ENCODE data around the gene PSMA7.
A peak's percentile ranks its signal among the peaks of the same experiment; 100 is the strongest.

The PSMA7 gene

GRCh38 chr20:62143081-62143956 is at the start of gene PSMA7, which contains the start of gene SS18L1:
Gene PSMA7 (minus strand): TSS chr20:62143394. CDS start chr20:62143303, 91 bp downstream.
Gene SS18L1 (plus strand): TSS chr20:62143769. CDS start chr20:62143821, 52 bp downstream.
- DNase-seq = no peak

GRCh38 chr20:62192635-62193034 is 49.4 kb upstream of the PSMA7 start:
- no peak for DNase-seq

DNA sequence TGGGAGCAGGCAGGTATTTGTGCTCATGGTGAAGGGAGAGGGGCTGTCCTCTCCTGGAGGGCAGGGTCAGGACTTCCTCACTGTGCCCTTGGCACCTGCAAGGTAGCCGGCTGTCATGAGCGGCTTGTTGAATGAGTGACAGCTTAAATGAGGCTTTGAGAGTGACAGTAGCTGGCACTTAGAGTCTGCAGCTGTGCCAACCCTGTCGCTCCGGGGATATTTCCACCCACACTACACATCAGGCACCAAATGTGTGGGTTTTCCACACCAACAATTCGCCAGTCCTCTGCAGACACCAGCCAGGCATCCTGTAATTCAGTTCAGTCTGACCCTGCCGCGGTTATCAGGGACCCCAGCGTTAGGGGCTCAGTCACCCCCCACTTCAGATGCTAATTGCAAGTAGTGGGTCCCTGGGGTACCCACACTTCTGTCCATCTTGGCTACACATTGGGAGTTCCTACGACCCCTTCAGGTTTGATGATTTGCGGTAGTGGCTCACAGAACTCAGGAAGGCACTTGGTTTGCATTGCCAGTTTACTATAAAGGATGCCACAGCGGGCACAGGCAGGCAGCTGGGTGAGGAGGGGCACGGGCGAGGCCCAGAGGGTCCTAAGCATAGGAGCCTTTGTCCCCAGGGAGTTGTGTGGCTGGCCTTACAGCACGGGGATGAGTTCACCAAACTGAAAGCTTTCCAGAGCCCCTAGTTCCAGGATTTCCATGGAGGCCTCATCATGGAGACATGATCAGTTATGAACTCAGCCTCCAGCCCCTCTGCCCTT is 48.8 kb upstream of the PSMA7 start:
- DNase-seq = no peak

DNA sequence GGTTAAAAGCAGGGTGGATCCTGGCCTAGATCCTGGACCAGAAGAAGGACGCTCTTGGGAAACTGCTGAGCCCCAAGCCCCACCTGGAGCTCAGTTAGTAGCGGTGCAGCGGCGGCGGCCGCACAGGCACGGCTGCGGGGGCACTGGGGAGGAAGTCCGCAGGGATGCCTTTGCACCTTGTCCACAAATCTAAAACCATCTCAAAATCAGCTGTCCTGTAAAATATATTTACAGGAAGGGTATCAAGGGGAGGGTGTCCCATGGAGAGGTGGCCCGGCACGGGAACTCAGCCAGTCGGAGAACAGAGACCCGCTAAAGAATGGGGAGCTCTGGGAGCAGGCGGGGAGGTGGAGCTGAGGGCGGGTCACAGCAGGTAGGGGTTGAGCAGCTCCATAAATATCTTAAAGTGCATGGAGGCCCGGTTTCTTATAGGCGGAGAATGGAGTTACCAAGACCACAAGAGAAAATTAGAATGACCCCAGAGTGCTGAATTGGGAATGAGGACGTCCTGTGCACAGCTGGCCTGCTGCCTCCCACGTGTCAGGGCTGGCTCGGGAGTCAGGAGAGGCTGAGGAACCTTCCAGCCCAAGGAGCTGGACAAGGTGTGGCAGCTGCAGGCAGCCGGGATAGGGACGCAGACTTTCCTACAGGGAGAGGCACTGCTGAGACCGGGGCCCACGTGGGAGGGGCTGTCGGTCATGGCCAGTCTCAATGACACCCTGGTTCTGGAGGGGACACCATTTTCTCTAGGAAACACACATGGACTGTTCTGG is 47.6 kb upstream of the PSMA7 start:
- DNase-seq = no peak

GRCh38 chr20:62186887-62187866 is 44.0 kb upstream of the PSMA7 start:
- no peak for DNase-seq

DNA sequence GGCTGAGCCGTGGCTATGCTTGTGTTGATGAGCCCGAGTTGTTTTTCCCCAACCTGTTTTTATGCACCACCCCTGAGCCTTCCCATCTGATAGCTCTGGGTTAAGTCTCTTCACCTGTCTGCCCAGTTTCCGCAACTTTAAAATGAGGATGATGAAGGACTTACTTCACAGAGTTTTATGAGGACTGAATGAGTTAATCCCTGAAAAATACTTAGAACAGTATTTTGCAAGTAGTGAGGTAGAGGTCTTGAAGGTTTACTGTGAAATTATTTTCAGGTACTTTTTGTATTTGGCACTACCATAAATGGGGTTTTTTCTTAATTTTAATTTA is 42.9 kb upstream of the PSMA7 start:
- DNase-seq = no peak

DNA sequence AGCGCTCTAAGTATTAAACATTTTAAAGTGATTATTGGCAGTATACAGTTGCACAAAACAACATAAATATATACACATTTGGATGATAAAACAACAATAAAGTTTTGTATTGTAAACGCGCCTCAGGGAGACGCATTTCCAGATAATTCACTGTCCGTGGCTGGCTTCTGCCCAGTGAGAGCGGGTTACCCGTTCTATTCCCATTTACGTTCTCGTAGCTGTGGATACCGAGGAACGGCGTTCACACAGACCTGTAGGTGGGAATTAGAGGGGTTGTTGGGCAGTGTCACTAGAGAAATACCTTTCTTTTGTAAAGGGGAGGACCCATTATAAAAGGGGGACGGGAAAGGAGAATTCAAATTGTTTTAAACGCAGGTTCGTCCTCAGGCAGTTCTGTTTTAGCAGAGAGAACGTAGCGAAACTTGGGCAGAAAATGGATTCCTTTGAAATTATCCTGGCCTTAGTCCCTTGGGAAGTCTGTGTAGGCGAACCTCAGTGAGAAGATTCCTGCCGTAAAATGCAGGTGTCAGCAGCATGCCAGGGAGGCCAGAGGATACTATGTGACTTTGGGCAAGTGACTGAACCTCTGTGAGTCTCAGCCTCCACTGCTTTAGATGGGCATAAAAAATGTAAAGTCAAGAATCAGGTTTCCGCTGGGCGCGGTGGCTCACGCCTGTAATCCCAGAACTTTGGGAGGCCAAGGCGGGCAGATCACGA is 40.4 kb upstream of the PSMA7 start:
- DNase-seq = no peak

DNA sequence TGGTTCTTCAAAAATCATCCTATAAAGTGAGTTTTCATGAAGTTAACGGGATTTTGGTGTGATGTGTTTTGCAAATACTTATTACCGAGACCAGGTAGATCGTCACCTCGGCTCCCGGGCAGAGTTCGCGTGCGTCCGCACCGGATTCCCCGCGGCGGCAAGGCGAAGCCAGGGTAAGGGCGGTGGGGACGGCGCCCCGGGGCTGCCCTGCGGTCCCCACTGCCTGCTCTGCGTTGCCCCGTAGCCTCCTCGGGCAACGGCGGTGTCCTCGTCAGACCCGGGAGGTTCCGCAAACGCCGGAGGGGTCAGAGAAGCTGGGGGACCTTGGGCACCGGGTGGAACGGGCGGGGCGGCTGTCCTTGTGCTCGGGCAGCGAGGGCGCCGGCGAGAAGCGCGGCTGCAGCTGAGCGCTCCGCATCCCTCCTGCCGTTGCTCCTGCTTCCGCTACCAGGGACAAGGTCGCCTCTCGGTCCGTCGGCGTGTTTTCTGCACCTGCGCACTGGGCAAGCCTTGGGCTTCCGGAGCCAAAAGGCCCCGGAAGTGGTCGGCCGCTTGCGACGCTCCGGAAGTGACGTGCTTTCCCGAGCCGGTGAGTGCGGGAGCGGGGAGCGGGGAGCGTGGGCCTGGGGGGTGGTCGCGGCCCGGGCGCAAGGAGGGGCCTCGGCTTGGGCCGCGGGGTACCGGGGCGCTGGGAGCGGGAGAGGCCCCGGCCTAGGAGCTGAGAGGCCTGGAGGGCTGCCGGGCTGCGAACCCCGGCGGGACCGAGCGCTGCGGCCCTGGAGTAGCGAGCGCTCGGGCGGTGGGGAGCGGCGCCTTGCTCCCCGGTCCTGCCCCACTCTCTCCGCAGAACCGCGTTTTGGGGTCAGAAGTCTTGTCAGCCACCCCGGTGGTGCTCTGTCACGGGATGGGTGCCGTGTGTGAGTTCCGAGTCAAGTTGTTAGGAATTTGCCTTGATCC is 39.6 kb upstream of the PSMA7 start, which contains the start of gene MTG2:
Gene MTG2, plus strand, starts transcription at position 560 of the 957 bp plus-strand sequence. CDS start 10,393 bp downstream, outside the sequence.
- peak; percentile 91 for DNase-seq

DNA sequence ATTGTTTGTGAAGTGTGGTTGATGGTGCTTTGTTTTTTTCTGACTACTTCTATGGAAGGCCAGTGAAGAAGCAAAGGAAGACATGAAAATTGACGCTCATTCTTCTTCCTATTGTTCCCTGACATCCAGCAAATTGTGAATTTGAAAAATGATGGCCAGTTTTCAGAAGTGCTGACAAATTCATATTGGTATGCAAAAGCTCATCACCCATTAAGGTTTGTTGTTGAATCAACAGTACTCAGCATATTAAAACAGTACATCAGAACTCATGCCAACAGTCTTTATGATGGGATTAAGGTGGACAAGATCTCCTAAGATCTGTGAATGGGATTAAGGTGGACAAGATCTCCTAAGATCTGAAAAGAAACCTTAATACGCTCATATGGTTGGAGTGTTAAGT is 38.6 kb upstream of the PSMA7 start:
- no peak for DNase-seq

DNA sequence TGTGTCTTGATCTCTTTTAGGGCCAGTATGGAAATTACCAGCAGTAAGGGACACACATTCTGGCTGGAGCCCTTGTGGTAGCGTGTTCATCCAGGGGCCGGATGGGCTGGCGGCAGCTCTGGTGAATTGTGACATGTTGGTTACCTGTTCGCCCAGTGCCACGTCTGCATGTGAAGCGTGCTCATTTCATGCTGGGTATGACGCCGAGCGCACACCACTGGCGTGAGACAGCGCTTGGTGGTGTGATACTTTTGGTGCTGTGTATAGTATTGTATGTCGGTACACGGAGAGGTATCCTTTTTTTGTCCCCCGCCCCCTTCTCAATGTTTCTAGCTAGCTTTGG is 35.9 kb upstream of the PSMA7 start:
- no peak for DNase-seq

DNA sequence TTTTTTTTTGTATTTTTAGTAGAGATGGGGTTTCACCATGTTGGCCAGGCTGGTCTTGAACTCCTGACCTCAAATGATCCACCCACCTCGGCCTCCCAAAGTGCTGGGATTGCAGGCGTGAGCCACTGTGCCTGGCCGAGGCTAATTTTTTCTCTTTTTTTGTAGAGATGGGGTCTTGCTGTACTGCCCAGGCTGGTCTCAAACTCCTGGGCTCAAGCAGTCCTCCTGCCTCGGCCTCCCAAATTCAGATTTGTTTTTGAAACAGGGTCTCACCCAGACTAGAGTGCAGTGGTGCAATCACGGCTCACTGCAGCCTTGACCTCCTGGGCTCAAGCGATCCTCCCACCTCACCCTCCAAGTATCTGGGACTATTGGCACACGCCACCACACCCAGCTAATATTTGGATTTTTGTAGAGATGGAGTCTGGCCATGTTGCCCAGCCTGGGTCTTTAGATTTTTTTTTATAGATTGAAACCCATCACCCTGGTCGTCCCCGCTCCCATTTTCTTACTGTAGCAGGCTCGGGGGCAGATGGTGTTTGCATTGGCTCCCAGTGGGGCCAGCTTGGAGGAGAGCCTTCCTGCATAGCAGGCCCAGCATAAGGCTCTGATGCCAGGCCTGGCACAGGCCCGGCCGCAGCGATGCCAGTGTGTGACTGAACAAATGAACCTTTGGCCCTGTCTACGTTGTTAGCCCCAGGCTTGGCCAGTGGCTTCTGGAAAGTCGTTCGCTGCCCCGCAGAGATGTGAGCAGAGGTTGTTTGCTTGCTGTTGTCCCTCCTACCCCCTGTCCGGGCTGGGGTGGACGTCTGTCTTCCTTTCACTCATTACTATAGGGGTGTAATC is 35.3 kb upstream of the PSMA7 start:
- DNase-seq = no peak

GRCh38 chr20:62177307-62177706 is 34.1 kb upstream of the PSMA7 start:
- DNase-seq = no peak

DNA sequence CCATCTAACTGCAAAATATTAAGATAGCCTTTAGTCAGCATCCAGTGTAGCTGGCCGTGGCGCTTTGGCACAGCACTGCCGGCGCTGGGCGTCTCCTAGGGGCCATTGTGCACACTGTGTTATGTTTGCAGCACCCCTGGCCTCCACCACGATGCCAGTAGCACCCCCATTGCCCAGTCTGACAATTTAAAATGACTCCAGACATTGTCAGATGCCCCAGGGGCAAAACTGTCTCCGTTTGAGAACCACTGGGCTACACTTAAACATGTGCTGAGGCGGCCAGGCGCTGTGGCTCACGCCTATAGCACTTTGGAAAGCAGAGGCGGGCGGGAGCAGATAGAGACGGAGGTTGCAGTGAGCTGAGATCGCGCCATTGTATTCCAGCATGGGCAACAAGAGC is 33.7 kb upstream of the PSMA7 start:
- DNase-seq = no peak

- DNase-seq = no peak
Observed at GRCh38 chr20:62175711-62176110, 32.5 kb upstream of the PSMA7 start.

- no peak for DNase-seq
Observed at GRCh38 chr20:62174870-62175624, 31.9 kb upstream of the PSMA7 start.

DNA sequence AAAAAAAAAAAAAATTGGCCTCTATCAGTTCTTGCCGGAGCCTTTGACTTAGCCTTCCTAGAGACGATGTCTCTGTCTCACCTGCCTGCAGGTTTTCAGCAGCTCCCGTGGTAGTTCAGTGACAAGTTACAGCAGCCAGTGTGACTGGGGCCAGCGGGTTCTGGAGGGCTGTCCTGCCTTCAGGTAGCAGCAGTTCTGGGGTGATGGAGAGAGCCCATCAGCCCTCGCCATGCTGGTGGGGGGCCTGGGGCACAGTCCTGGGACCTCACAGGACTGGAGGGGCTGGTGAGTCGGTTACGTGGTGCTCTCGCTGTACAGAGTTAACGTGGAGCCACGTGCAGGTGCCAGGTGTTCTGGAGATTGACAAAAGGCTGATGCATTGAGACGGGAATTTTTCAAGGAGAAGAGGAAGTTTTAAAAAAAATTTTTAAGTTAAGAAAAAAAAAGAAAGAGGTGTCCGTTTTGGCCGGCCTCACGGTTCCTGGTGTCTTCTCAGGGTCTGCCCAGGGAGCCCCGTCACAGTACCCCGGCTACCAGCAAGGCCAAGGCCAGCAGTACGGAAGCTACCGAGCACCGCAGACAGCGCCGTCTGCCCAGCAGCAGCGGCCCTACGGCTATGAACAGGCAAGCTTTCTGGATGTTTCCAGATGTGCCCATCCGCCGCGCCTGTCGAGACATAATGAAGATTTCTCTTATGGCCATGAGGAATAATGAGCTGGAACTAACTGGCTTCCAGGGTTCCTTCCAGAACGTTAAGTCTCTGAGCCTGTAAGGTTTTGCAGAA is 31.0 kb upstream of the PSMA7 start:
- DNase-seq = no peak

DNA sequence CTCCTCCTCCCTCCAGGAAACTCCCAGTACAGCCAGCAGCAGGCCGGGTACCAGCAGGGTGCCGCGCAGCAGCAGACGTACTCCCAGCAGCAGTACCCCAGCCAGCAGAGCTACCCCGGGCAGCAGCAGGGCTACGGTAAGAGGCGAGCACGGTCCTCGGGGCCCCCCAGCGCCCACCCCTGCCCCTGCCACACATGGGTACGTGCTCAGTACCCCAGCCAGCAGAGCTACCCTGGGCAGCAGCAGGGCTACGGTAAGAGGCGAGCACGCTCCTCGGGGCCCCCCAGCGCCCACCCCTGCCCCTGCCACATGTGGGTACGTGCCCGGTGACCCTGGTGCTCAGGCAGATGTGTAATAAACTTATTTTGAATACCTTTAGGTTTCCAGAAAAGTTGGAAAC is 29.5 kb upstream of the PSMA7 start:
- DNase-seq = no peak

DNA sequence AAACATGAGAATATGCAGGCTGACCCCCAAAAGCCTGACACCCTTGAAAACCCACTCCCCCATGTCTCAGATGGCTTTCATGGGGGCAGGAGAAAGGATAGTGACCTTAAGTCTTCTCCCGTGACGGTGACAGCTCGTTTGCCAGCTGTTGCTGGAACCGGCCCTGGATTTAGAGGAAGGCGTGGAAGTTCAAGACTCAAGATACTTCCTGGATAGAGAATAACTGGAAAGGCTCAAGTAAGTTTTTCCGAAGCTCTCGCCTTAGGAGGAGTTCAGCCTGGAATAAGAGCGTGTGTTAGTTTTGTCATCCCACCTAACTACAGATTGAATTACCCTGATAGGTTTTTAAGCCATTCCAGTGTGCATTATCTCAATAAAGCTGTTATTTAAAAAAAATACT is 28.1 kb upstream of the PSMA7 start:
- no peak for DNase-seq
